HepG2 (cell line): Measurements from ENCODE around the gene SH2D6. TPM values are rescaled to one million over a fixed set of nuclear protein-coding genes. Genes with fewer than 3 reads are reported as not detected.

Experiments used
- ATAC-seq: fragments of 200-7000 bp; cut with Tn5 transposase; 3 replicates; pipeline ENCODE4 v1.9.1; 2020; ENCODE audit warnings: mild to moderate bottlenecking, moderate library complexity
- BruUV-seq: library from RNA; stranded (reverse); fragments of 400-500 nt; replicated peaks from 2 replicates; lab custom pipeline; 2021; lab: Mats Ljungman, UMichigan
- CTCF ChIA-PET: fragments of 300-600 bp; formaldehyde crosslinking; extraction: SDS; loops from one replicate; lab custom pipeline; 2021; ENCODE audit warnings: low total read pairs, inconsistent platforms, low intra/inter-chr PET ratio; lab: Yijun Ruan, JAX
- POLR2A ChIA-PET: fragments of 350-600 bp; sonication (Branson Sonifier 250); formaldehyde crosslinking; loops from one replicate; lab custom pipeline; 2020; ENCODE audit warnings: antibody characterized with exemption, inconsistent platforms; lab: Yijun Ruan, JAX
- DNase-seq: peaks from one replicate; pipeline ENCODE4 v3.0.0-alpha.2; 2015; ENCODE audit warnings: low spot score
- FAIRE-seq: peaks from 3 replicates; lab custom pipeline; 2011; peaks lifted over from hg19 to GRCh38; lab: Jason Lieb, UNC
- H2AFZ ChIP-seq: one replicate; pipeline ENCODE4 v1.6.1; 2011; ENCODE audit warnings: low read length, inconsistent platforms
- H3K27ac ChIP-seq: fragments of 300-600 bp; 3 replicates; pipeline ENCODE4 v1.8.0; 2011; ENCODE audit warnings: mixed run types, mild to moderate bottlenecking, mixed read lengths, low read length, inconsistent platforms; ENCODE audit not compliant: insufficient read depth; ENCODE audit errors: extremely low read length
- H3K27me3 ChIP-seq, 2 experiments: fragments of 200-600 bp in 1 of 2; 2 replicates in 1 of 2; 3 replicates in 1 of 2; pipeline versions ENCODE4 v1.6.0 to v1.8.0; 2011; ENCODE audit warnings: low read length in 2 of 2, mild to moderate bottlenecking in 2 of 2, moderate library complexity in 2 of 2, inconsistent platforms in 1 of 2; ENCODE audit not compliant: insufficient read depth in 2 of 2, control insufficient read depth in 1 of 2
- H3K36me3 ChIP-seq, 2 experiments: fragments of 200-600 bp in 1 of 2; replicated peaks in 1 of 2; 2 replicates in 1 of 2; 3 replicates in 1 of 2; pipeline versions ENCODE4 v1.5.1 to v1.8.0; 2011; ENCODE audit warnings: low read length in 2 of 2, inconsistent platforms in 1 of 2; ENCODE audit not compliant: insufficient read depth in 2 of 2, control insufficient read depth in 1 of 2
- H3K4me1 ChIP-seq: 2 replicates; pipeline ENCODE4 v1.5.1; 2012; ENCODE audit warnings: low read length, inconsistent platforms; ENCODE audit not compliant: insufficient read depth
- H3K4me2 ChIP-seq: 2 replicates; pipeline ENCODE4 v1.6.0; 2011; ENCODE audit warnings: low read depth, low read length, inconsistent platforms
- H3K4me3 ChIP-seq, 3 experiments: fragments of 200-600 bp in 1 of 3; sonication (generic), shearing (Covaris generic) in 1 of 3; replicated peaks in 1 of 3; 2 replicates each; pipeline ENCODE4 v1.5.1; 2011 to 2016; ENCODE audit warnings: low read length in 3 of 3, inconsistent platforms in 2 of 3, low read depth in 2 of 3, mild to moderate bottlenecking in 2 of 3, control low read depth in 1 of 3, mixed read lengths in 1 of 3; ENCODE audit not compliant: insufficient read depth in 1 of 3
- H3K79me2 ChIP-seq: one replicate; pipeline ENCODE4 v1.6.1; 2011; ENCODE audit warnings: low read length, inconsistent platforms; ENCODE audit not compliant: insufficient read depth
- H3K9ac ChIP-seq: 2 replicates; pipeline ENCODE4 v1.6.0; 2011; ENCODE audit warnings: mild to moderate bottlenecking, low read depth, low read length, inconsistent platforms; ENCODE audit not compliant: insufficient read depth
- H3K9me3 ChIP-seq: 2 replicates; pipeline ENCODE4 v1.5.1; 2012; ENCODE audit warnings: mild to moderate bottlenecking, low read length
- H4K20me1 ChIP-seq: 2 replicates; pipeline ENCODE4 v1.6.0; 2011; ENCODE audit warnings: inconsistent platforms, mild to moderate bottlenecking, low read length, moderate library complexity; ENCODE audit not compliant: insufficient read depth
- HHEX ChIP-seq: IDR thresholded peaks from 2 replicates; pipeline ENCODE4 v1.6.1; 2016; ENCODE audit warnings: control low read depth
- KMT2A ChIP-seq: sonication (generic); formaldehyde crosslinking; IDR thresholded peaks from 2 replicates; pipeline ENCODE4 v1.4.0; 2020; ENCODE audit warnings: missing genetic modification reagents
- SAP130 ChIP-seq: IDR thresholded peaks from 2 replicates; pipeline ENCODE4 v1.6.1; 2016; ENCODE audit warnings: low read depth
- SIX4 ChIP-seq: sonication (generic); formaldehyde crosslinking; IDR thresholded peaks from 2 replicates; pipeline ENCODE4 v1.4.0; 2020; ENCODE audit warnings: missing genetic modification reagents
- ZBTB7A ChIP-seq: sonication (generic); formaldehyde crosslinking; IDR thresholded peaks from 2 replicates; pipeline ENCODE4 v1.8.0; 2022; ENCODE audit warnings: mild to moderate bottlenecking, missing genetic modification reagents
- ZMYM2 ChIP-seq: sonication (generic); formaldehyde crosslinking; IDR thresholded peaks from 2 replicates; pipeline ENCODE4 v1.8.0; 2022; ENCODE audit warnings: mild to moderate bottlenecking, missing genetic modification reagents
- ZNF160 ChIP-seq: sonication (generic); formaldehyde crosslinking; IDR thresholded peaks from 2 replicates; pipeline ENCODE4 v1.8.0; 2022; ENCODE audit warnings: mild to moderate bottlenecking, inconsistent platforms, missing genetic modification reagents
- ZNF232 ChIP-seq: sonication (generic); formaldehyde crosslinking; IDR thresholded peaks from 2 replicates; pipeline ENCODE4 v1.4.0; 2020; ENCODE audit warnings: missing genetic modification reagents, borderline replicate concordance
- ZNF605 ChIP-seq: sonication (generic); formaldehyde crosslinking; IDR thresholded peaks from 2 replicates; pipeline ENCODE4 v1.8.0; 2022; ENCODE audit warnings: mild to moderate bottlenecking, missing genetic modification reagents
- ZNF790 ChIP-seq: sonication (generic); formaldehyde crosslinking; IDR thresholded peaks from 2 replicates; pipeline ENCODE4 v1.8.0; 2022; ENCODE audit warnings: missing genetic modification reagents, mild to moderate bottlenecking, borderline replicate concordance
- ZNF841 ChIP-seq: sonication (generic); formaldehyde crosslinking; IDR thresholded peaks from 2 replicates; pipeline ENCODE4 v1.8.1; 2023; ENCODE audit warnings: missing genetic modification reagents, borderline replicate concordance
- WGBS: methylation state at CpG from one replicate; pipeline ENCODE4 v1.1.6; 2017; ENCODE audit warnings: low lambda C conversion rate; 5-methylcytosine and 5-hydroxymethylcytosine counted together
- in situ Hi-C: cut with HindIII; loops from 2 replicates; pipeline ENCODE4 v1.10.0; 2017; ENCODE audit warnings: low pct_unique_long_range_greater_than_20kb; ENCODE audit not compliant: extremely low pct_ligation_motif_present
- intact Hi-C: fragments of 100-400 bp; cut with micrococcal nuclease; formaldehyde crosslinking; loops from one replicate; pipeline ENCODE4 v1.10.0; 2022; ENCODE audit not compliant: unreplicated experiment
- polyA plus RNA-seq, 8 experiments: library from polyadenylated mRNA; depleted of rRNA in 3 of 8; stranded (reverse) in 7 of 8; unstranded in 1 of 8; fragments of >200 nt; fragmentation: Illumina TruSeq in 4 of 8; extraction: Trizol in 4 of 8; gene quantifications; 2 replicates each; pipeline versions ENCODE4 v1.2.1 to v1.2.3, GENCODE V29; 2011 to 2016; ENCODE audit warnings: low read depth in 4 of 8, missing spikeins in 1 of 8, mixed read lengths in 1 of 8; ENCODE audit not compliant: insufficient read depth in 1 of 8
- total RNA-seq, 5 experiments: library from RNA; depleted of rRNA; stranded (reverse); fragments of >200 nt; fragmentation: Illumina TruSeq; extraction: Trizol; gene quantifications; 2 replicates each; pipeline ENCODE4 v1.2.3, GENCODE V29; 2016; ENCODE audit warnings: low read depth in 1 of 5
- TF ChIP-seq, protein P1 (sequence below): sonication (generic); formaldehyde crosslinking; IDR thresholded peaks from 2 replicates; pipeline ENCODE4 v1.5.1; 2020; ENCODE audit warnings: missing genetic modification reagents, mild to moderate bottlenecking, borderline replicate concordance

Gene SH2D6
- total and polyA plus RNA-seq, 2 of the 13 experiments (the other 11 are each of a cell fraction or from before 2014, with no cell fraction given), result 0.11 to 0.26 TPM

DNA sequence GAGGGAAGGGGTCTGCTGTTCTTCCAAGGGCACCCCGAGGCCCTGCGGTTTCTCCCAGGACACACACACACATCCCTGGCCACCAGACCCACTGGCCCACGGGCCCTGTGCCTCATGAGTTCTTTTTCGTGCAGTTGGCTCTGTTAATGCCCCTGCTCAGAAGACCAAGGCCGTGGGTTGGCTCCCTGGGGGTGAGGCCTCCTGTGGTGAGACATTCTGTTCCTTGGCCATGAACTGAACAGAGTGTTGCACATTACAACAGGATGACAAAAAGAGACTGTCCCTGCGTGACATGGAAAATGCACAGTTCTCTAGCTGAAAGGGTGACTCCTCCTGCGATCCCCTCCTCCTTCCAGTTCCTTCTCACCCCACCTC lies 30.7 kb downstream of the SH2D6 start:
- Histone ChIP-seq H3K4me1 (peaks cover 58% of the 10 kb centered on the region), H3K4me2 (no peak overlapping the region), H3K9ac (no peak overlapping the region), H3K27me3 (no peaks in the 10 kb centered on the region), H4K20me1 (no peaks in the 10 kb centered on the region), H3K9me3 (no peaks in the 10 kb centered on the region), H3K4me3 (no peak overlapping the region), H2AFZ (no peak overlapping the region), H3K79me2 (no peaks in the 10 kb centered on the region), H3K27ac (no peak overlapping the region), H3K36me3 (no peaks in the 10 kb centered on the region)
- DNase-seq (no peak), ATAC-seq (no peak), FAIRE-seq (no peak)
- intact Hi-C loops (no loop called here), in situ Hi-C loops (no loop called here)
- ChIA-PET CTCF (no interaction called here), POLR2A (interaction anchor here (1.6 kb wide), 1 partner anchor 90 kb away, joined by 8 read pairs; the partner anchor contains the start of gene MAT2A)
- no TSS peak for BruUV-seq
- no peak for TF ChIP-seq SIX4
- TF ChIP-seq ZNF841 (CRISPR knock-in tag), result no peak
- no peak for TF ChIP-seq ZNF232 (CRISPR knock-in tag)
- no peak for TF ChIP-seq SAP130 (CRISPR knock-in tag)
- TF ChIP-seq ZNF790 (CRISPR knock-in tag), result no peak
- no peak for TF ChIP-seq ZNF160 (CRISPR knock-in tag)
- TF ChIP-seq ZMYM2 (CRISPR knock-in tag), result no peak
- TF ChIP-seq KMT2A (CRISPR knock-in tag), result no peak
- TF ChIP-seq ZBTB7A (CRISPR knock-in tag), result no peak
- no peak for TF ChIP-seq HHEX (CRISPR knock-in tag)
- TF ChIP-seq ZNF605, result no peak
- TF ChIP-seq, protein P1, sequence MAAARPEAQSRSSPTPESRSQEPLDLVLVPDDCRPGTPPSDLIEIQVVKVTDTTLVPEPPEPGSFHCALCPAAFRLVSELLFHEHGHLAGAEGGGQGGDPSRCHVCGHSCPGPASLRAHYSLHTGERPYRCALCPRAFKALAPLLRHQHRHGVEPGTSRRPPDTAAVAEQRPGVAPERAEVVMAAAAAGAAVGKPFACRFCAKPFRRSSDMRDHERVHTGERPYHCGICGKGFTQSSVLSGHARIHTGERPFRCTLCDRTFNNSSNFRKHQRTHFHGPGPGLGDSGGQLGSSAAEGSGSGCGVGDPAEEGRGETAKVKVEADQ (CRISPR knock-in tag), result no peak
- 33% methylated on average over 7 of the region's 7 CpGs for WGBS
